HG03280 (cell line): ENCODE data around the gene GAK.
"Not testable (repeated sequence)": the region's sequence is repeated elsewhere in the genome, so short reads cannot be mapped to it uniquely, and the experiment has no call there.

Source experiments
- ATAC-seq: cut with Tn5 transposase; IDR thresholded peaks from one replicate; pipeline ENCODE4 v1.9.1; 2021; ENCODE audit warnings: mild to moderate bottlenecking, moderate library complexity; ENCODE audit not compliant: unreplicated experiment

GAK gene

GRCh38 chr4:953574-953915, 21.4 kb upstream of the GAK start:
- no peak for ATAC-seq

GRCh38 chr4:952881-953573, 20.9 kb upstream of the GAK start:
- ATAC-seq: no peak

- no peak for ATAC-seq
Observed at GRCh38 chr4:951594-952468, 19.7 kb upstream of the GAK start.

GRCh38 chr4:951186-951585, 19.1 kb upstream of the GAK start:
- ATAC-seq: no peak

- ATAC-seq: no peak
Observed at GRCh38 chr4:950136-951020, 18.3 kb upstream of the GAK start.

- ATAC-seq: no peak
Observed at GRCh38 chr4:949656-950055, 17.5 kb upstream of the GAK start.

GRCh38 chr4:948936-949300, 16.8 kb upstream of the GAK start:
- no peak for ATAC-seq

- ATAC-seq: no peak
Observed at GRCh38 chr4:948101-948935, 16.2 kb upstream of the GAK start.

DNA sequence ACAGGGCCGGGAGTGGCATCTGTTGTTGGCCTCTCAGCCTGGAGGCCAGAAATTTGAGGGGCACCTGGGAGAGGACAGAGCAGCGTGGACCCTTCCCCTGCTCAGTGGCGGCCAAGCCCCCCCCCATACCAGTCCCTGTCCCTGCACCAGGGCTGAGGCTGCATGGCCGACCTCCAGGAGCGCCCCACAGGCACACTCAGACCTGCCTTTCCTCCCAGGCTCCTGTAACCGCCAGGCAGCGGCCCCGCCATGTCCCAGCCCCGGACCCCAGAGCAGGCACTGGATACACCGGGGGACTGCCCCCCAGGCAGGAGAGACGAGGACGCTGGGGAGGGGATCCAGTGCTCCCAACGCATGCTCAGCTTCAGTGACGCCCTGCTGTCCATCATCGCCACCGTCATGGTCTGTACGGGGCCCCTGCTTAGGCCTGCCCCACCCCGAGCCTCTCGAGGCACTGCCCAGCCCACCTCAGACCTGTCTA, 15.4 kb upstream of the GAK start:
- ATAC-seq: no peak

- ATAC-seq: no peak
Observed at GRCh38 chr4:946517-947471, 14.7 kb upstream of the GAK start.

DNA sequence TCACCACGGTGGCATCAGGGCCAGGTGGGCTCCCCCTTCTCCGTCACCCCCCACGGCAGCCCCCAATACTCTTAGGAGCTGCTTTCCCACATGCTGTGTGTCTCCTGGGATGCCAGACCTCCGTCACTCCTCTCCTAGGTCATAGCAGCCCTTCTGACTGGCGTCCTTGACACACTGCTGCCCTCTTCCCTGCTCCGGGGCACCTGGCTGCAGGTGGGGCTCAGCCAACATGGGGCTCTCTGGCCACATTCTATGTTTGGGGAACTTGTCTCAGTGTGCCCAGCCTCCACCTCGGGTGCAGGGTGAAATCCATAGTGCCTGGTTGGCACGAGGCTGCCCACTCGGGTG, 14.0 kb upstream of the GAK start:
- ATAC-seq: no peak

DNA sequence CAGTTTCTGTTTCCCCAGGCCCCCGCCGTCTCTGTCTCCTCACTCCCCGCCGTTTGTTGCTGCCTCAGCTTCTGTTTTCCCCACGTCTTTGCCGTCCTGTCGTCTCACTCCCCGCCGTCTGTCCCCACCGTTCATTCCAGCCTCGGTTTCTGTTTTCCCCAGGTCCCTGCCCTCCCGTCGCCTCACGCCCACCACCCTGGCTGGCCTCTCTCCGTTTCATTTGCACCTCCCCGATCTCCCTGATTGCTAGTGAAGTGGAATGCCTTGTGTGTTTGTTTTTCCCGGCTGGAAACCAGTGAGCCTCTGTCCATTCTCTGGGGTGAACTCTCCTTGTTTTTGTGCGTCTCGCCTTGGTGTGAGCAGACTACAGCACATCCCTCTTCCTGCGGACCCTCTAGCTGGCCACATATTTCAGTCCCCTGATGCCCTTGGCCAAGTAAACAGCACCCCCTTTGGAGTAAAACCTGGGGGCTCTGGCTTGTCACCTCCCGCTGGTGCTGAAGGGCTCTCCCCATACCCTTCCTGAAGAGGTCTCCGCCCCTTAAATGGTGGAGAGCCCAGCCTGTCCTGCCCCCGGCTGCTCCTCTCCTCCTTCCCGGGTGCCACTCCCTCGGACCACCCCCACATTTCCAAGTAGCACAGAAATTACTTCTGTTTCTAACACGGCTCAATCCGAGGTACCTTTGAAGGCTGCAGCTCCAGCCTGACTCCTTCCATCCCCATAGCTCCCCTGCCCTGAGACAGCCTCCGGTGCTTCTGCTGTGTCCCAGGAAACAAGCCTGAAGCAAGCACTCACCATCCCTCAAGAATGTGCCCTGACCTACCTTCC, 13.4 kb upstream of the GAK start:
- ATAC-seq: no peak

GRCh38 chr4:939508-939907, 7.4 kb upstream of the GAK start:
- ATAC-seq: not testable (repeated sequence)

GRCh38 chr4:932713-933070, 576 bp upstream of the GAK start:
- ATAC-seq: no peak

GRCh38 chr4:931194-931959, 739 bp downstream of the GAK start:
- peak; percentile 5 for ATAC-seq

DNA sequence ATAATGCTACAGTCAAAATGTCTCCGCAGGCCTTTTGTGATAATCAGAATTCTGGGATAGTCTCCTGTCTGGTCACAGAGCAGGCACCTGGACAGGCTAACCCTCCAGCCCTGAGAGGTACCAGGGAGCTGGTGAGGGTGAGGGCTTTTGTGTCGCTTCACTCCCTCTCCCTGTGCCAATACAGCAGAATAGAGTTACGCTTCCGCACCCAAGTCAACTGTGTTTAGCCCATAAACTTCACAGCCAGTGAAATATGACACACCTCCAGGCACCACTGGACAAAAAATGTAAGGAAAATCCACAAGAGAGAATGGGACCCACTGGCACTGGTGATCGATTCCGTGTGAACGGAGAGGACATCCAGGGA, 1.3 kb downstream of the GAK start:
- no peak for ATAC-seq

DNA sequence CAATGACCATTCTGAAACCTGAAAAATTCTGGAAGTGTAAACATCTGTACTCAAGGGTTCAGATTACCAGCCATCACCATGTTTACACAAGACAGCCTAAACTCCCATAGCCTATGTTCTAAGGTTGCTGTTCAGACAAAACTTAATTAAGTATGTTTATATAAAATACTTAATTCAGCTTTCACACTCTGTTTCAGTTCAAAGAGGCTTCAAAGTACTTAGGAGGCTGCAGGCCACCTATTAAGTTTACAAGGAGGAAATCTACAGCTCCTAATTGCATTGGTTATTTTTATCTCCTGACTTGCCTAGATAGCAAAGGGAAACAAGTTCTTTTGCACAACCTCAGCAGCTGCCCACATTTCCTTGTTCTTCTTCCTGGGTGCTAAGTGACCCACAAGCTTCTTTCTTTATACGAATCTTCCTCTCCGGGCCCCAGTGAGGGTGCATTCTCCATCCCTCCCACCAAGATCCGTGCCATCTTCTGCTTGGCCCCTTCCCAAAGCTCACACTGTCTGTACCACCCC, 2.0 kb downstream of the GAK start:
- ATAC-seq: no peak
